Neural cell (in vitro differentiated cells): Measurements from ENCODE around the gene CLEC5A. TPM values are rescaled to one million over a fixed set of nuclear protein-coding genes. Genes with fewer than 3 reads are reported as not detected.

Source experiments
- H2AFZ ChIP-seq: fragments of 200-600, 300-800 bp; sonication (generic), shearing (Covaris generic); 2 replicates; pipeline ENCODE4 v1.6.0; 2014; ENCODE audit warnings: low read depth, mild to moderate bottlenecking, antibody characterized with exemption, low read length, moderate library complexity
- H3F3A ChIP-seq: fragments of 200-600 bp; shearing (Covaris generic); 2 replicates; pipeline ENCODE4 v1.6.1; 2016; ENCODE audit warnings: mild to moderate bottlenecking, moderate library complexity, mixed read lengths, antibody characterized with exemption, low read length; ENCODE audit not compliant: insufficient read depth, poor library complexity, severe bottlenecking
- H3K27ac ChIP-seq: fragments of 200-600, 300-800 bp; sonication (generic), shearing (Covaris generic); 2 replicates; pipeline ENCODE4 v1.5.1; 2014; ENCODE audit warnings: mild to moderate bottlenecking, low read length, moderate library complexity
- H3K27me3 ChIP-seq: fragments of 300-800, 200-600 bp; sonication (generic), shearing (Covaris generic); 2 replicates; pipeline ENCODE4 v1.6.0; 2014; ENCODE audit warnings: mild to moderate bottlenecking, low read depth, low read length, moderate library complexity; ENCODE audit not compliant: insufficient read depth
- H3K36me3 ChIP-seq: fragments of 300-800, 200-600 bp; sonication (generic), shearing (Covaris generic); 2 replicates; pipeline ENCODE4 v1.5.1; 2014; ENCODE audit warnings: mild to moderate bottlenecking, antibody characterized with exemption, low read length, moderate library complexity; ENCODE audit not compliant: insufficient read depth
- H3K4me2 ChIP-seq: fragments of 300-800, 200-600 bp; sonication (generic), shearing (Covaris generic); 2 replicates; pipeline ENCODE4 v1.6.0; 2014; ENCODE audit warnings: mild to moderate bottlenecking, low read length
- H3K4me3 ChIP-seq: fragments of 300-800, 200-600 bp; sonication (generic), shearing (Covaris generic); 2 replicates; pipeline ENCODE4 v1.5.1; 2014; ENCODE audit warnings: mild to moderate bottlenecking, low read length, moderate library complexity
- H3K79me2 ChIP-seq: fragments of 200-600 bp; shearing (Covaris generic); replicated peaks from 2 replicates; pipeline ENCODE4 v1.6.0; 2014; ENCODE audit warnings: mild to moderate bottlenecking, low read length, moderate library complexity; ENCODE audit not compliant: insufficient read depth
- H3K9ac ChIP-seq: fragments of 300-800, 200-600 bp; sonication (generic), shearing (Covaris generic); 2 replicates; pipeline ENCODE4 v1.6.1; 2016; ENCODE audit warnings: mild to moderate bottlenecking, low read length, mixed read lengths
- H3K9me2 ChIP-seq: fragments of 200-600 bp; shearing (Covaris generic); 2 replicates; pipeline ENCODE4 v1.6.1; 2016; ENCODE audit warnings: mild to moderate bottlenecking, low read length, mixed read lengths; ENCODE audit not compliant: insufficient read depth
- H3K9me3 ChIP-seq: fragments of 200-600, 300-800 bp; sonication (generic), shearing (Covaris generic); 2 replicates; pipeline ENCODE4 v1.6.1; 2016; ENCODE audit warnings: mild to moderate bottlenecking, mixed run types, low read length, moderate library complexity, mixed read lengths
- H4K20me1 ChIP-seq: fragments of 200-600 bp; shearing (Covaris generic); 2 replicates; pipeline ENCODE4 v1.6.1; 2016; ENCODE audit warnings: mild to moderate bottlenecking, mixed run types; ENCODE audit not compliant: insufficient read depth
- CTCF ChIP-seq: fragments of 450-650 bp; IDR thresholded peaks from 2 replicates; pipeline ENCODE4 v1.5.1; 2014; ENCODE audit warnings: antibody characterized with exemption, mild to moderate bottlenecking, moderate library complexity; ENCODE audit not compliant: poor library complexity, severe bottlenecking
- EP300 ChIP-seq: fragments of 450-650 bp; conservative IDR thresholded peaks from 2 replicates; pipeline ENCODE4 v1.6.1; 2014; ENCODE audit warnings: antibody characterized with exemption, mild to moderate bottlenecking, moderate library complexity; ENCODE audit not compliant: poor library complexity, severe bottlenecking
- EZH2 ChIP-seq: fragments of 200-600, 300-800 bp; shearing (Covaris generic), sonication (generic); IDR thresholded peaks from 2 replicates; pipeline ENCODE4 v1.6.1; 2014; ENCODE audit warnings: antibody characterized with exemption, low read length, borderline replicate concordance, mild to moderate bottlenecking; ENCODE audit not compliant: insufficient read depth, poor library complexity, severe bottlenecking
- MXI1 ChIP-seq: fragments of 450-650 bp; conservative IDR thresholded peaks from 2 replicates; pipeline ENCODE4 v1.6.1; 2014; ENCODE audit warnings: antibody characterized with exemption, mild to moderate bottlenecking; ENCODE audit not compliant: poor library complexity, severe bottlenecking
- POLR2AphosphoS5 ChIP-seq: IDR thresholded peaks from 2 replicates; pipeline ENCODE4 v1.6.1; 2012
- RAD21 ChIP-seq: fragments of 450-650 bp; conservative IDR thresholded peaks from 2 replicates; pipeline ENCODE4 v1.6.1; 2014; ENCODE audit warnings: antibody characterized with exemption, mild to moderate bottlenecking, moderate library complexity
- SMC3 ChIP-seq: fragments of 450-650 bp; conservative IDR thresholded peaks from 2 replicates; pipeline ENCODE4 v1.6.1; 2014; ENCODE audit warnings: antibody characterized with exemption, mild to moderate bottlenecking, moderate library complexity; ENCODE audit not compliant: poor library complexity
- TAF1 ChIP-seq: IDR thresholded peaks from 2 replicates; pipeline ENCODE4 v1.6.1; 2012; ENCODE audit warnings: low read depth
- polyA plus RNA-seq: library from polyadenylated mRNA; depleted of rRNA; stranded (reverse); fragments of >200 nt; gene quantifications from 2 replicates; pipeline ENCODE4 v1.2.3, GENCODE V29; 2014
- TF ChIP-seq, protein P1 (sequence below): IDR thresholded peaks from 2 replicates; pipeline ENCODE4 v1.6.1; 2012; ENCODE audit warnings: borderline replicate concordance

Gene CLEC5A
- polyA plus RNA-seq, 1 donor from 2014 or later: not detected

DNA sequence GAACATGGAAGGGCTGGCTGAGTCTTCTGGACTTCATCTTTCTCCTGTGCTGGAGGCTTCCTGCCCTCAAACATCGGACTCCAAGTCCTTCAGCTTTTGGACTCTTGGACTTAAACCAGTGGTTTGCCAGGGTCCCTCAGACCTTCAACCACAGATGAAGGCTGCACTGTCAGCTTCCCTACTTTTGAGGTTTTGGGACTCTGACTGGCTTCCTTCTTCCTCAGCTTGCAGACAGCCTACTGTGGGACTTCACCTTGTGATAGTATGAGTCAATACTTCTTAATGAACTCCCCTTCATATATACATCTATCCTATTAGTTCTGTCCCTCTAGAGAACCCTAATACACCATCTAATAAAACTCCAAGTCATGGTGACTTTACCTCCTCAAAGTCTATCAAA lies 4.0 kb upstream of the CLEC5A start:
- no peak overlapping the region for H3K4me3 ChIP-seq
- H2AFZ ChIP-seq: no peak overlapping the region
- H3K36me3 ChIP-seq: no peaks in the 10 kb centered on the region
- H3K9ac ChIP-seq: no peak overlapping the region
- no peak overlapping the region for H3K4me2 ChIP-seq
- H3K79me2 ChIP-seq: no peaks in the 10 kb centered on the region
- H3K9me2 ChIP-seq: no peaks in the 10 kb centered on the region
- no peaks in the 10 kb centered on the region for H3K9me3 ChIP-seq
- TF ChIP-seq TAF1 (no peak), MXI1 (no peak), RAD21 (no peak), CTCF (no peak), SMC3 (no peak), POLR2AphosphoS5 (no peak), EZH2 (no peak), EP300 (no peak)
- TF ChIP-seq, protein P1, sequence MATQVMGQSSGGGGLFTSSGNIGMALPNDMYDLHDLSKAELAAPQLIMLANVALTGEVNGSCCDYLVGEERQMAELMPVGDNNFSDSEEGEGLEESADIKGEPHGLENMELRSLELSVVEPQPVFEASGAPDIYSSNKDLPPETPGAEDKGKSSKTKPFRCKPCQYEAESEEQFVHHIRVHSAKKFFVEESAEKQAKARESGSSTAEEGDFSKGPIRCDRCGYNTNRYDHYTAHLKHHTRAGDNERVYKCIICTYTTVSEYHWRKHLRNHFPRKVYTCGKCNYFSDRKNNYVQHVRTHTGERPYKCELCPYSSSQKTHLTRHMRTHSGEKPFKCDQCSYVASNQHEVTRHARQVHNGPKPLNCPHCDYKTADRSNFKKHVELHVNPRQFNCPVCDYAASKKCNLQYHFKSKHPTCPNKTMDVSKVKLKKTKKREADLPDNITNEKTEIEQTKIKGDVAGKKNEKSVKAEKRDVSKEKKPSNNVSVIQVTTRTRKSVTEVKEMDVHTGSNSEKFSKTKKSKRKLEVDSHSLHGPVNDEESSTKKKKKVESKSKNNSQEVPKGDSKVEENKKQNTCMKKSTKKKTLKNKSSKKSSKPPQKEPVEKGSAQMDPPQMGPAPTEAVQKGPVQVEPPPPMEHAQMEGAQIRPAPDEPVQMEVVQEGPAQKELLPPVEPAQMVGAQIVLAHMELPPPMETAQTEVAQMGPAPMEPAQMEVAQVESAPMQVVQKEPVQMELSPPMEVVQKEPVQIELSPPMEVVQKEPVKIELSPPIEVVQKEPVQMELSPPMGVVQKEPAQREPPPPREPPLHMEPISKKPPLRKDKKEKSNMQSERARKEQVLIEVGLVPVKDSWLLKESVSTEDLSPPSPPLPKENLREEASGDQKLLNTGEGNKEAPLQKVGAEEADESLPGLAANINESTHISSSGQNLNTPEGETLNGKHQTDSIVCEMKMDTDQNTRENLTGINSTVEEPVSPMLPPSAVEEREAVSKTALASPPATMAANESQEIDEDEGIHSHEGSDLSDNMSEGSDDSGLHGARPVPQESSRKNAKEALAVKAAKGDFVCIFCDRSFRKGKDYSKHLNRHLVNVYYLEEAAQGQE: no peak
- no peak overlapping the region for H3K27ac ChIP-seq
- H4K20me1 ChIP-seq: no peaks in the 10 kb centered on the region
- no peaks in the 10 kb centered on the region for H3K27me3 ChIP-seq
- H3F3A ChIP-seq: no peaks in the 10 kb centered on the region

DNA sequence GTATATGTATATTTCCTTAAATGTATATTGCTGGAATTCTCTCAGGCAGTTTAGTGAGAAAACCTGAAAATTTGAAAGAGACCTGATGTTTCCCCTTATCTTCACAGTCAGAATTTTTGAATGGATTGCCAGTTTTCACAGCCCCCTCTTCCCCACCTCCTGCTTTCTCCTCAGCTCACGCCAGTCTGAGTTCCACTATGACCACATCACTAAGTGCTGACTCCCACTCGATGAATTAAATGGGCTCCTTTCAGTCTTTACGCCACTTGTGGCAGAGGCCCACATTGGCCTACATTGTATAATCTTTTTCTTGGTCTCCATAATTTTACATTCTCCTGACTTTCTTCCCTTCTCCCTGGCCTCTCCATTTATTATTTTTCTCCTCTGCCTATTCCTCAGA lies 3.1 kb upstream of the CLEC5A start:
- Histone ChIP-seq H2AFZ (no peak overlapping the region), H3F3A (no peaks in the 10 kb centered on the region), H3K36me3 (no peaks in the 10 kb centered on the region), H3K9ac (no peak overlapping the region), H3K9me3 (no peaks in the 10 kb centered on the region), H3K27ac (no peak overlapping the region), H3K4me3 (no peak overlapping the region), H4K20me1 (no peaks in the 10 kb centered on the region), H3K9me2 (no peaks in the 10 kb centered on the region), H3K27me3 (no peaks in the 10 kb centered on the region), H3K4me2 (no peak overlapping the region), H3K79me2 (no peaks in the 10 kb centered on the region)
- TF ChIP-seq CTCF: no peak
- no peak for TF ChIP-seq MXI1
- no peak for TF ChIP-seq EZH2
- no peak for TF ChIP-seq RAD21
